Transverse colon (tissue), 4 donors: Measurements from ENCODE around the gene ALDH7A1. TPM values are rescaled to one million over a fixed set of nuclear protein-coding genes. Genes with fewer than 3 reads are reported as not detected.
A peak's percentile ranks its signal among the peaks of the same experiment; 100 is the strongest.

Source experiments
- DNase-seq: peaks from one replicate; pipeline ENCODE4 v3.0.0-alpha.2; 2019
- H3K27ac ChIP-seq, 4 donors: fragments of 200-600 bp; sonication (generic); 2 replicates each; pipeline ENCODE4 v1.5.1; 2016 to 2018; ENCODE audit warnings: inconsistent platforms in 4 of 4
- H3K27me3 ChIP-seq: fragments of 200-600 bp; sonication (generic); 2 replicates; pipeline ENCODE4 v1.5.1; 2017; ENCODE audit warnings: inconsistent platforms
- H3K36me3 ChIP-seq, 4 donors: fragments of 200-600 bp; sonication (generic); 2 replicates each; pipeline ENCODE4 v1.5.1; 2017 to 2019; ENCODE audit warnings: inconsistent platforms in 4 of 4
- H3K4me1 ChIP-seq, 4 donors: fragments of 200-600 bp; sonication (generic); 2 replicates each; pipeline ENCODE4 v1.5.1; 2017 to 2020; ENCODE audit warnings: inconsistent platforms in 4 of 4
- H3K4me3 ChIP-seq, 4 donors: fragments of 200-600 bp; sonication (generic); 1 replicate in 1 of 4; 2 replicates in 3 of 4; pipeline versions ENCODE4 v1.5.1 to v1.6.1; 2017 to 2019; ENCODE audit warnings: inconsistent platforms in 4 of 4
- H3K9me3 ChIP-seq, 2 donors: fragments of 200-600 bp; sonication (generic); 2 replicates each; pipeline ENCODE4 v1.5.1; 2017 to 2019; ENCODE audit warnings: inconsistent platforms in 2 of 2
- CTCF ChIP-seq, 5 experiments: fragments of 200-600 bp in 3 of 5; fragments of 450-650 bp in 2 of 5; sonication (generic) in 3 of 5; IDR thresholded peaks; 1 replicate in 2 of 5; 2 replicates in 3 of 5; pipeline ENCODE4 v1.5.1; 2016 to 2017; ENCODE audit warnings: antibody characterized with exemption in 5 of 5, inconsistent platforms in 3 of 5, mild to moderate bottlenecking in 2 of 5, moderate library complexity in 1 of 5
- EP300 ChIP-seq: sonication (generic); formaldehyde crosslinking; IDR thresholded peaks from one replicate; pipeline ENCODE4 v1.6.1; 2017; ENCODE audit warnings: antibody characterized with exemption, low read depth
- POLR2A ChIP-seq: fragments of 450-650 bp; IDR thresholded peaks from one replicate; pipeline ENCODE4 v1.6.1; 2016; ENCODE audit warnings: antibody characterized with exemption, mild to moderate bottlenecking, moderate library complexity
- POLR2AphosphoS5 ChIP-seq, 3 donors: sonication (generic); formaldehyde crosslinking; IDR thresholded peaks; one replicate each; pipeline ENCODE4 v1.6.1; 2016; ENCODE audit warnings: antibody characterized with exemption in 3 of 3
- WGBS, 2 donors: methylation state at CpG; one replicate each; pipeline ENCODE4 v1.1.5; 2018; ENCODE audit warnings: low coverage in 1 of 2; 5-methylcytosine and 5-hydroxymethylcytosine counted together
- in situ Hi-C, 4 donors: fragments of 200-750 bp; cut with MboI; loops; one replicate each; pipeline versions ENCODE4 v1.15.0 to v1.15.1; 2017; ENCODE audit warnings: low sequenced_read_pairs in 3 of 4, low pct_ligation_motif_present in 1 of 4, low pct_unique_long_range_greater_than_20kb in 1 of 4
- intact Hi-C: fragments of 100-400 bp; cut with DNase I; formaldehyde crosslinking; loops from one replicate; pipeline ENCODE4 v1.15.1; 2023; ENCODE audit warnings: low total_unique reads
- total RNA-seq, 4 donors: library from RNA; depleted of rRNA; stranded (reverse); fragments of >200 nt; gene quantifications; one replicate each; pipeline ENCODE4 v1.1.0, GENCODE V29; 2016

ALDH7A1 gene
- total RNA-seq, 4 donors from 2014 or later, result 9.8 to 33.3 (median 15.1) TPM

- Histone ChIP-seq H3K27ac (no peak overlapping the region), H3K4me1 (peaks cover 10 to 23% (median 17%) of the 10 kb centered on the region in 4 donors), H3K9me3 (no peaks in the 10 kb centered on the region), H3K36me3 (no peaks in the 10 kb centered on the region), H3K27me3 (no peaks in the 10 kb centered on the region), H3K4me3 (no peak overlapping the region)
- no peak for TF ChIP-seq POLR2AphosphoS5 (IDR thresholded peaks at IDR 0.05)
- TF ChIP-seq POLR2A, result no peak
- no peak for TF ChIP-seq EP300
- no peak for TF ChIP-seq CTCF (IDR thresholded peaks at IDR 0.05)
- DNase-seq, result no peak
- in situ Hi-C loops (no loop called here), intact Hi-C loops (no loop called here)
- WGBS, 2 donors, result 50 to 80% methylated on average over 1 of the region's 1 CpG
These were observed 78.9 kb downstream of the ALDH7A1 start for GRCh38 chr5:126516133-126516532.

- no peaks in the 10 kb centered on the region for H3K27me3 ChIP-seq
- no peak for TF ChIP-seq POLR2A
- TF ChIP-seq POLR2AphosphoS5 (IDR thresholded peaks at IDR 0.05), result no peak
- no peak for TF ChIP-seq EP300
- peaks cover 6 to 16% (median 13%) of the 10 kb centered on the region in 4 donors for H3K4me1 ChIP-seq
- H3K36me3 ChIP-seq, result no peaks in the 10 kb centered on the region
- no peaks in the 10 kb centered on the region for H3K9me3 ChIP-seq
- intact Hi-C loops (no loop called here), in situ Hi-C loops (no loop called here)
- no peak overlapping the region for H3K27ac ChIP-seq
- DNase-seq, result no peak
- H3K4me3 ChIP-seq, result no peak overlapping the region
These were observed 79.7 kb downstream of the ALDH7A1 start for GRCh38 chr5:126515337-126515736.

GRCh38 chr5:126514558-126515141 lies 80.4 kb downstream of the ALDH7A1 start:
- TF ChIP-seq EP300 (no peak), CTCF (IDR thresholded peaks at IDR 0.05) (no peak), POLR2A (no peak), POLR2AphosphoS5 (IDR thresholded peaks at IDR 0.05) (no peak)
- H3K27ac ChIP-seq, result peak overlapping the region in 2 of 4 donors; percentile 45 to 52
- H3K27me3 ChIP-seq, result no peaks in the 10 kb centered on the region
- no peaks in the 10 kb centered on the region for H3K9me3 ChIP-seq
- intact Hi-C loops, result no loop called here
- in situ Hi-C loops, result no loop called here
- no peak overlapping the region for H3K4me3 ChIP-seq
- no peak for DNase-seq
- 95% methylated on average over 3 to 9 of the region's 9 CpGs for whole genome bisulfite sequencing, 2 donors
- H3K36me3 ChIP-seq, result no peaks in the 10 kb centered on the region
- peaks cover 4 to 14% (median 8%) of the 10 kb centered on the region in 4 donors for H3K4me1 ChIP-seq

GRCh38 chr5:126514131-126514557 lies 80.9 kb downstream of the ALDH7A1 start:
- Histone ChIP-seq H3K27me3 (no peaks in the 10 kb centered on the region), H3K9me3 (no peaks in the 10 kb centered on the region), H3K27ac (peak overlapping the region in 3 of 4 donors; percentile 35 to 52 (median 45)), H3K36me3 (no peaks in the 10 kb centered on the region), H3K4me1 (peaks cover 0 to 14% (median 5%) of the 10 kb centered on the region in 4 donors), H3K4me3 (no peak overlapping the region)
- DNase-seq, result no peak
- WGBS, 2 donors, result 80 to 90% methylated on average over 2 to 4 of the region's 4 CpGs
- intact Hi-C loops, result no loop called here
- in situ Hi-C loops, result no loop called here
- TF ChIP-seq EP300, result no peak
- TF ChIP-seq POLR2A, result no peak
- TF ChIP-seq POLR2AphosphoS5 (IDR thresholded peaks at IDR 0.05), result no peak
- no peak for TF ChIP-seq CTCF (IDR thresholded peaks at IDR 0.05)

GRCh38 chr5:126513703-126514102 lies 81.3 kb downstream of the ALDH7A1 start:
- H3K27ac ChIP-seq, result peak overlapping the region; percentile 35 to 52 (median 44)
- peaks cover 0 to 10% (median 3%) of the 10 kb centered on the region in 4 donors for H3K4me1 ChIP-seq
- DNase-seq, result no peak
- WGBS, 2 donors, result 68 to 83% methylated on average over 4 of the region's 4 CpGs
- no peak overlapping the region for H3K4me3 ChIP-seq
- TF ChIP-seq EP300 (no peak), CTCF (IDR thresholded peaks at IDR 0.05) (no peak), POLR2A (no peak), POLR2AphosphoS5 (IDR thresholded peaks at IDR 0.05) (no peak)
- in situ Hi-C loops, result no loop called here
- H3K36me3 ChIP-seq, result no peaks in the 10 kb centered on the region
- no peaks in the 10 kb centered on the region for H3K27me3 ChIP-seq
- intact Hi-C loops, result no loop called here
- H3K9me3 ChIP-seq, result no peaks in the 10 kb centered on the region
